Erythroblast (primary cell): ENCODE results near the gene CAPN15.

Source experiments
- GATA1 ChIP-seq: IDR thresholded peaks from 2 replicates; pipeline ENCODE4 v1.6.1; 2011; ENCODE audit warnings: low read depth, mild to moderate bottlenecking, control low read depth, low read length, moderate library complexity
- POLR2A ChIP-seq: IDR thresholded peaks from 2 replicates; pipeline ENCODE4 v1.6.1; 2011; ENCODE audit warnings: mild to moderate bottlenecking, low read length

DNA sequence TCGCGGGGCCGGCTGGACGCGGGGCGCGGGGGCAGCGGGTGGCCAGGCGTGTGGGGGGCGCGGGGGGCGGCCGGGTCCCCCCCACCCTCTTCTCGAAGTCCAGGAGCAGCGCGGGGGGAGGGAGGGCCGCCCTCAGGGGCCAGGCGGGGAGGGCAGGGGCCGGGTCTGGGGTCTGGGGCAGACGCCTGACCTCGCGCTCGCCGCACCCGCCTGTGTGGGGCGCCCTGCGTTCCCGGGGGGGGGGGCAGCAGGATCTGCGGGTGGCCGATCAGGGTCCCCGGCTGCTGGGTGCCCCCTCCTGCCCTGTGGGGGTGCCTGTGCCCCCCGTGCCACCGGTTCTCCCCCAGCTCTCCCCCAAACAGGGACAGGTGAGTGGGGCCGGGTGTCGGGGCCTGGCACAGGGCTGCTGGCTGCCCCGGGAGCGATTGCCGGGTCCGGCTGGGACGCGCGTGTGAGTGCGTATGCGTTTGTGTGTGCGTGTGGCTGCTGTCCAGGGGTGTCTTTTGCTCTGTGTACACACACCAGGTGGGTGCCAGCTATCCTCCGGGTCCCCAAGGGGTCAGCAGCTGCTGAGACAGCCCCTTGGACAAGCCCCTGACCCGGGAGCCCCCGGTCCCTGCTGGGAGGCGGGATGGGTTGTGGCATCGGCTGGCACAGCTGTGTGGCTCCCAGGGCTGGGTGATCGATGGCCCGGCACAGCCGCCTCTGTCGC is 33.3 kb downstream of the CAPN15 start:
- TF ChIP-seq POLR2A (no peak), GATA1 (no peak)
